Fibroblast of lung (primary cell): ENCODE measurements around the gene EIF2D. TPM values are rescaled to one million over a fixed set of nuclear protein-coding genes. Genes with fewer than 3 reads are reported as not detected.

ENCODE experiments used
- DNase-seq, 2 donors: peaks; one replicate each; pipeline versions ENCODE4 v3.0.0 to v3.0.0-alpha.2; 2010; ENCODE audit warnings: low read depth in 2 of 2
- H2AFZ ChIP-seq: 2 replicates; pipeline ENCODE4 v1.5.1; 2012; ENCODE audit warnings: low read length, control low read depth, inconsistent platforms
- H3K27ac ChIP-seq: 2 replicates; pipeline ENCODE4 v1.5.1; 2011; ENCODE audit warnings: low read length, control low read depth; ENCODE audit not compliant: insufficient read depth
- H3K27me3 ChIP-seq: 2 replicates; pipeline ENCODE4 v1.5.1; 2011; ENCODE audit warnings: mild to moderate bottlenecking, low read length; ENCODE audit not compliant: control insufficient read depth, insufficient read depth
- H3K36me3 ChIP-seq: 2 replicates; pipeline ENCODE4 v1.5.1; 2011; ENCODE audit warnings: low read length; ENCODE audit not compliant: control insufficient read depth, insufficient read depth
- H3K4me1 ChIP-seq: 2 replicates; pipeline ENCODE4 v1.5.1; 2011; ENCODE audit warnings: low read length; ENCODE audit not compliant: control insufficient read depth, insufficient read depth; ENCODE audit errors: extremely low read depth
- H3K4me2 ChIP-seq: 2 replicates; pipeline ENCODE4 v1.5.1; 2011; ENCODE audit warnings: low read length, control low read depth; ENCODE audit not compliant: insufficient read depth; ENCODE audit errors: extremely low read depth
- H3K4me3 ChIP-seq, 4 experiments: fragments of 200-600 bp in 1 of 4; sonication (generic) in 1 of 4; replicated peaks in 1 of 4; 2 replicates each; pipeline ENCODE4 v1.5.1; 2011 to 2016; ENCODE audit warnings: low read length in 4 of 4, low read depth in 3 of 4, mild to moderate bottlenecking in 3 of 4, control low read depth in 2 of 4, inconsistent platforms in 1 of 4, mixed read lengths in 1 of 4; ENCODE audit not compliant: insufficient read depth in 1 of 4; ENCODE audit errors: control extremely low read depth in 1 of 4
- H3K79me2 ChIP-seq: 2 replicates; pipeline ENCODE4 v1.5.1; 2012; ENCODE audit warnings: mild to moderate bottlenecking, low read length, inconsistent platforms; ENCODE audit not compliant: control insufficient read depth, insufficient read depth
- H3K9ac ChIP-seq: 2 replicates; pipeline ENCODE4 v1.5.1; 2011; ENCODE audit warnings: mild to moderate bottlenecking, low read length, control low read depth; ENCODE audit not compliant: insufficient read depth
- H3K9me3 ChIP-seq: 2 replicates; pipeline ENCODE4 v1.5.1; 2012; ENCODE audit warnings: low read depth, low read length; ENCODE audit not compliant: control insufficient read depth, insufficient read depth
- H4K20me1 ChIP-seq: 2 replicates; pipeline ENCODE4 v1.5.1; 2011; ENCODE audit warnings: low read length; ENCODE audit not compliant: control insufficient read depth, insufficient read depth; ENCODE audit errors: extremely low read depth
- CTCF ChIP-seq, 2 donors: IDR thresholded peaks in 1 of 2; conservative IDR thresholded peaks in 1 of 2; 1 replicate in 1 of 2; 2 replicates in 1 of 2; pipeline ENCODE4 v1.5.1; 2011 to 2012; ENCODE audit warnings: low read length in 2 of 2, control low read depth in 1 of 2, inconsistent platforms in 1 of 2, low read depth in 1 of 2, mild to moderate bottlenecking in 1 of 2
- EZH2 ChIP-seq: IDR thresholded peaks from 2 replicates; pipeline ENCODE4 v1.5.1; 2012; ENCODE audit warnings: low read length, control low read depth, mild to moderate bottlenecking; ENCODE audit errors: missing control alignments
- polyA plus RNA-seq, 2 donors: library from polyadenylated mRNA; depleted of rRNA in 1 of 2; stranded (reverse) in 1 of 2; unstranded in 1 of 2; fragments of >200 nt; gene quantifications; 2 replicates each; pipeline ENCODE4 v1.2.1, GENCODE V29; 2011 to 2012; ENCODE audit warnings: missing spikeins in 1 of 2
- total RNA-seq: library from RNA; depleted of rRNA; stranded (reverse); fragments of >200 nt; gene quantifications from 2 replicates; pipeline ENCODE4 v1.2.1, GENCODE V29; 2014

The EIF2D gene
- total and polyA plus RNA-seq, 2 donors (not counting 1 experiment from before 2014, with no cell fraction given), result 53.0 to 59.8 TPM

- Histone ChIP-seq H3K79me2 (no peaks in the 10 kb centered on the region), H3K4me1 (no peaks in the 10 kb centered on the region), H3K9me3 (no peaks in the 10 kb centered on the region), H3K27ac (no peak overlapping the region), H3K4me2 (no peak overlapping the region), H3K36me3 (no peaks in the 10 kb centered on the region), H4K20me1 (no peaks in the 10 kb centered on the region), H3K27me3 (no peaks in the 10 kb centered on the region), H2AFZ (no peak overlapping the region), H3K4me3 (no peak overlapping the region), H3K9ac (no peak overlapping the region)
- no peak for TF ChIP-seq EZH2
- TF ChIP-seq CTCF (conservative IDR thresholded peaks at IDR 0.05 in 1 of 2, IDR thresholded peaks at IDR 0.05 in 1 of 2; ENCODE audit: low read depth in 1 of 2, low read length in 2 of 2), result no peak
- DNase-seq, result no peak
These were observed 66.9 kb downstream of the EIF2D start for GRCh38 chr1:206545351-206545750.

GRCh38 chr1:206544562-206545257, 67.6 kb downstream of the EIF2D start:
- no peaks in the 10 kb centered on the region for H4K20me1 ChIP-seq
- DNase-seq, result peak; percentile 27 to 42

More at GRCh38 chr1:206544562-206545257, 67.6 kb downstream of the EIF2D start:
- Histone ChIP-seq H3K4me3 (no peak overlapping the region), H3K27ac (no peak overlapping the region), H3K9ac (no peak overlapping the region), H3K27me3 (no peaks in the 10 kb centered on the region), H3K4me2 (no peak overlapping the region), H2AFZ (no peak overlapping the region), H3K79me2 (no peaks in the 10 kb centered on the region), H3K36me3 (no peaks in the 10 kb centered on the region), H3K4me1 (no peaks in the 10 kb centered on the region), H3K9me3 (no peaks in the 10 kb centered on the region)
- no peak for TF ChIP-seq EZH2
- peak; percentile 87 to 90 for TF ChIP-seq CTCF (conservative IDR thresholded peaks at IDR 0.05 in 1 of 2, IDR thresholded peaks at IDR 0.05 in 1 of 2; ENCODE audit: low read depth in 1 of 2, low read length in 2 of 2)

Other genes starting within 250 kb of the EIF2D start
- gene IKBKE, start 142.0 kb downstream of the EIF2D start, total RNA-seq, result 9.6 and 10.0 TPM in 2 replicates
- gene IKBKE, start 142.0 kb downstream of the EIF2D start, polyA plus RNA-seq, result 12.4 and 13.1 TPM in 2 replicates
- gene RASSF5, start 104.9 kb downstream of the EIF2D start, total RNA-seq, result 1.8 and 3.0 TPM in 2 replicates
- 1.3 and 2.2 TPM in 2 replicates for gene RASSF5, start 104.9 kb downstream of the EIF2D start, polyA plus RNA-seq
- 28.5 and 38.5 TPM in 2 replicates for gene DYRK3, start 23.1 kb upstream of the EIF2D start, total RNA-seq
- gene DYRK3, start 23.1 kb upstream of the EIF2D start, polyA plus RNA-seq, result 9.3 and 10.2 TPM in 2 replicates
- 31.3 and 51.9 TPM in 2 replicates for gene MAPKAPK2, start 72.4 kb upstream of the EIF2D start, total RNA-seq
- 74.4 and 85.7 TPM in 2 replicates for gene MAPKAPK2, start 72.4 kb upstream of the EIF2D start, polyA plus RNA-seq
- gene IL19, start 158.3 kb upstream of the EIF2D start, total RNA-seq, result not detected in 2 replicates
- not detected in 2 replicates for gene IL19, start 158.3 kb upstream of the EIF2D start, polyA plus RNA-seq
- gene IL10, start 160.0 kb upstream of the EIF2D start, total RNA-seq, result not detected in 2 replicates
- gene IL10, start 160.0 kb upstream of the EIF2D start, polyA plus RNA-seq, result not detected in 2 replicates